ENCODE results near the gene LENG1.

DNA sequence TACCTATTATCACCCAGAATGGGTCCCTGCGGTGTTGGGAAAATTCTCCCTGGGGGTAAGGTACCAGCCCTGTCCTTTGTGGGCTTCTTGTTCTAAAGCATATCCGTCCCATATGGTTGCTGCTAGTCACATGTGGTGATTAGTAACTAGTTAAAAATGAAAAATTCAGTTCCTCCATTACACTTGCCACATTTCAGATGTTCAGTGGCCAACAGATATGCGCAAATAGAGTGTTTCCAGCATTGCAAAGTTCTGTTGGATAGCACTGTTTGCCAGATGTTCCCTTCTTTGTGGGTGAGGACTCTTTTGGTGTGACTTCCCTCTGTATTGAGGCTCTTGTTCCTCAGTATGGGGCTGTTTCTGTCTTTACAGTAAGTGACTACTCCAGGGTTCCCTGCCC is 18.2 kb downstream of the LENG1 start:
- TF ChIP-seq CTCF (IDR thresholded peaks at IDR 0.05) (no peak), POLR2A (IDR thresholded peaks at IDR 0.05) (no peak)

Measured in uterus (tissue), 2 donors.